ENCODE data around the gene PLEKHH3. TPM values are rescaled to one million over a fixed set of nuclear protein-coding genes. Genes with fewer than 3 reads are reported as not detected.

PLEKHH3 gene
- total RNA-seq, 1 donor from 2014 or later = 19.1 TPM

DNA sequence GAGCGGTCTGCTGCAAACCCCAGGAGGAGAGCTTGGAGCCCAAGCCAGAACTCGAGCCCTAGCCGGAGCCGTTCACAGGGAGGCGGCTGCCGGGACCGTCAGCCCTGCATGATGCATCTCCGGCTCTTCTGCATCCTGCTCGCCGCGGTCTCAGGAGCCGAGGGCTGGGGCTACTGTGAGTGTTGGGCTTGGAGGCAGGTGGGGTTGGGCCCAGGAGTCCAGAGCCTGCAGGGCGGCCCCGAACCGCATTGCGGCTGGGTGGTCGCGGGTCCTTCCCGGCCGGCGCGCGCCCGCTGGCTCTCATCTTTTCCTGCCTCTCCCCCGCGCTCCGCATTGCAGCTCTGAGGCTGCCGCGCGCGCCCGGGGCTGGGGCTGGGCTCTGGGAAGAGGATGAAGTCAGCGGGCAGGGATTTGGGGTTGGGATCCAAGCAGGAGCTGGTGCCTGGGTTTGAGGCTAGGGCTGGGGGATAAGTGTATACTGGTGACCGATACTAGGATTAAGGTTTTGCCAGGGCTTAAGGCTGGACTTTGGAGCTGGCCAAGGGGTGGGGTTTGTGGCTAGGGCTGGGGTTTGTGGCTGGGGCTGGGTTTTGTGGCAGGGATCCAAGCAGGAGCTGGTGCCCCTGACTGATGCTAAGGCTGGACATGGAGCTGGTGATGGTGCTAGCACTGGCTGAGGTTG lies 6.1 kb upstream of the PLEKHH3 start:
- TF ChIP-seq, protein P1, sequence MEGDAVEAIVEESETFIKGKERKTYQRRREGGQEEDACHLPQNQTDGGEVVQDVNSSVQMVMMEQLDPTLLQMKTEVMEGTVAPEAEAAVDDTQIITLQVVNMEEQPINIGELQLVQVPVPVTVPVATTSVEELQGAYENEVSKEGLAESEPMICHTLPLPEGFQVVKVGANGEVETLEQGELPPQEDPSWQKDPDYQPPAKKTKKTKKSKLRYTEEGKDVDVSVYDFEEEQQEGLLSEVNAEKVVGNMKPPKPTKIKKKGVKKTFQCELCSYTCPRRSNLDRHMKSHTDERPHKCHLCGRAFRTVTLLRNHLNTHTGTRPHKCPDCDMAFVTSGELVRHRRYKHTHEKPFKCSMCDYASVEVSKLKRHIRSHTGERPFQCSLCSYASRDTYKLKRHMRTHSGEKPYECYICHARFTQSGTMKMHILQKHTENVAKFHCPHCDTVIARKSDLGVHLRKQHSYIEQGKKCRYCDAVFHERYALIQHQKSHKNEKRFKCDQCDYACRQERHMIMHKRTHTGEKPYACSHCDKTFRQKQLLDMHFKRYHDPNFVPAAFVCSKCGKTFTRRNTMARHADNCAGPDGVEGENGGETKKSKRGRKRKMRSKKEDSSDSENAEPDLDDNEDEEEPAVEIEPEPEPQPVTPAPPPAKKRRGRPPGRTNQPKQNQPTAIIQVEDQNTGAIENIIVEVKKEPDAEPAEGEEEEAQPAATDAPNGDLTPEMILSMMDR (conservative IDR thresholded peaks at IDR 0.05; ENCODE audit: low read depth, low read length) = no peak
- peak overlapping the region; percentile 58 for H3K4me3 ChIP-seq (ENCODE audit: low read depth, low read length)
- DNase-seq (ENCODE audit: low read depth) = no peak

- TF ChIP-seq, protein P1 (conservative IDR thresholded peaks at IDR 0.05; ENCODE audit: low read depth, low read length) = no peak
These were observed 5.4 kb upstream of the PLEKHH3 start, which contains the start of gene CNTNAP1 for GRCh38 chr17:42681976-42682721. Gene CNTNAP1, plus strand, starts transcription at chr17:42682531. Its CDS starts 299 bp downstream, at chr17:42682830.

DNA sequence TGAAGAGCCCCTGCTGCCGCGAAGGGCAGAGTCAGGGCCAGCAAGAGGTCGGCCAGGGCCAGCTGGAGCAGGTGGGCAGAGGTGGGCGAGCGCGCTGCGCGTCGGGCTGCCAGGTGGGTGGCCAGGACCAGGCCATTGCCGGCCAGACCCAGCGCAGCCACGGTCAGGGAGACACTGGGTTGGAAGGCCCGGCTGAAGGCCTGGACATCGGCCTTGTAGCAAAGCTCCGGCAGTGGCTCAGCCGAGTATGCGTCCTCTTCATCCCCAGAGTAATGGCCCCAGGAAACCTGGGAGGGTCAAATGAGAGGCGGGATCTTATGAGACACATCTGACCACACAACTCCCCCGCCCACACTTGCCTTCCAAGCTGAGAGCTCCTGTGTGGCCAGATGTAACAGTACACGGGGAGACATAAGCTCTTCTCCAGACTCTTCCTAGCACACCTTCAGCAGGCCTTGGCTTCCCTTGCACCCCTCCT lies 3.6 kb upstream of the PLEKHH3 start:
- no peak for DNase-seq (ENCODE audit: low read depth)
- H3K4me3 ChIP-seq (ENCODE audit: low read depth, low read length) = peak overlapping the region; percentile 42
- TF ChIP-seq, protein P1 (conservative IDR thresholded peaks at IDR 0.05; ENCODE audit: low read depth, low read length) = no peak

More at GRCh38 chr17:42681976-42682721, 5.4 kb upstream of the PLEKHH3 start, which contains the start of gene CNTNAP1:
- H3K4me3 ChIP-seq (ENCODE audit: low read depth, low read length) = peak within 1 kb of the TSS; percentile 58
- DNase-seq (ENCODE audit: low read depth) = no peak

DNA sequence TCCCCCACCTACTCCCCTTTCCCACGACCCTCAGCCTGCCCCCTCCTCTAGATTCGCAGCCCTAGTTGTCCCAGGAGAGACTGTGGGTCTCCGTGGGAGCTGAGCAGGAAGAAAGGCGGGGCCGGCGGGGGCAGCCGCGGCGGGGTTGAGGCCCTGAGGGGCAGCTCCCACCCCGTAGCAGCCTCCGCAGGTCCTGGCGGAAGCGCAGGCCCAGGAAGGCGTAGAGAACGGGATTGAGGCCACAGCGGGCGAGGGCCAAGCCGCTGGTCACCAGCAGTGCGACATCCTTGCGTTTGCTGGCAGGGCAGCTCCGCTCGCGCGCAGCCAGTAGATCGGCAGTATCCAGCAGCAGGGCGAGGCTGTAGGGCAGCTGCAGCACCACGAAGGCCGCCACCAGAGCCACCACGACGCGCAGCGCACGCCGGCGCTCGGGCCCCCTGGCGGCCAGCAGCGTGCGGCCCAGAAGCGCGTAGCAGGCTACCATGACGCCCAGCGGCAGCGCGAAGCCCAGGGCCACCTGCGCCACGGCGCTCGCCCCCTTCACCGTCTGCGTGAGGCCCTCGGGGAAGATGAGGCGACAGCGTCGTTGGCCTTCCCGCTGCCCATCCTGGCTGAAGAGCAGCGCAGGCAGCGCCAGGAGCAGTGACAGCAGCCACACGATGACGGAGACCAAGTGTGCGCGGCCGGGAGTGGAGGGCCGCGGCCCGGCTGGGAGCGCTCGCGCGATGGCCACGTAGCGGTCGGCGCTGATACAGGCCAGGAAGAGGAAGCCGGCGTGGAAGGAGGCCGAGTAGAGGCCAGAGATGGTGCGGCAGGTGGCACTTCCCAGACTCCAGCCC lies 2.9 kb upstream of the PLEKHH3 start:
- H3K4me3 ChIP-seq (ENCODE audit: low read depth, low read length) = peak overlapping the region; percentile 42
- no peak for DNase-seq (ENCODE audit: low read depth)
- TF ChIP-seq, protein P1 (conservative IDR thresholded peaks at IDR 0.05; ENCODE audit: low read depth, low read length) = peak; percentile 77

DNA sequence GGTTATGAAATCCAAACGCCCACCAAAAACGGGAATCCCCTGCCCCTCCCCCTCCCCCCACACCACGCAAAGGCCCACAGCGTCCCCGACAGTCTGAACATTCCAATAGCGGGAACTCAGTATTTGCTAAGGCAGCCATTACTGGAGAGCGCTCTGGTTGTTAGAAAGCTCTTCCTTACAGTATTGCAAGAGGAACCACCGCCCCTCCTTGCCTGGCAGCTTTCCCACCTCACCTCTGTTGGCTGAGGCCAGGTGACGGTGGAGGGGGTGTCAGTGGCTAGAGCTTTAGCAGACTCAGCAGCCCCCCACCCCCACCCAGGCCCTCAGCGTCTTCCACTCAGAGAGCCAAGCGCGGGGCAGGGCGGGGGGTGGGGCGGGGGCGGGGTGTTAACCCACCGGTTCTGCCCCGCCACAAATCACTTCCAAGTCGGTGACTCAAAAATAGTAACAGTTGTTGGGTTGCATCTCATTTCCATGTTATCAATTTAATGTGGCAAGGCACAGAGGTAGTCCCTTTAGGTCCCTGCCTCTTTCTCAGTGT lies 2.2 kb upstream of the PLEKHH3 start:
- DNase-seq (ENCODE audit: low read depth) = no peak
- peak overlapping the region; percentile 68 for H3K4me3 ChIP-seq (ENCODE audit: low read depth, low read length)
- TF ChIP-seq, protein P1 (conservative IDR thresholded peaks at IDR 0.05; ENCODE audit: low read depth, low read length) = no peak
